Vagina (tissue), 2 donors: ENCODE results near the gene VRK3. TPM values are rescaled to one million over a fixed set of nuclear protein-coding genes. Genes with fewer than 3 reads are reported as not detected.
"Not testable (repeated sequence)": the region's sequence is repeated elsewhere in the genome, so short reads cannot be mapped to it uniquely, and the experiment has no call there.

Experiments used
- DNase-seq, 2 donors: peaks; one replicate each; pipeline ENCODE4 v3.0.0-alpha.2; 2017; ENCODE audit errors: extremely low spot score in 2 of 2
- H3K27ac ChIP-seq: fragments of 200-600 bp; sonication (generic); one replicate; pipeline ENCODE4 v1.5.1; 2019
- H3K27me3 ChIP-seq: fragments of 200-600 bp; sonication (generic); one replicate; pipeline ENCODE4 v1.5.1; 2019
- H3K36me3 ChIP-seq, 2 donors: fragments of 200-600 bp; sonication (generic); one replicate each; pipeline ENCODE4 v1.5.1; 2017 to 2019
- H3K4me1 ChIP-seq: fragments of 200-600 bp; sonication (generic); one replicate; pipeline ENCODE4 v1.5.1; 2019
- H3K4me3 ChIP-seq, 2 donors: fragments of 200-600 bp; sonication (generic); 1 replicate in 1 of 2; 2 replicates in 1 of 2; pipeline ENCODE4 v1.5.1; 2016 to 2019
- H3K9me3 ChIP-seq: fragments of 200-600 bp; sonication (generic); one replicate; pipeline ENCODE4 v1.5.1; 2019
- CTCF ChIP-seq, 3 experiments: fragments of 450-650 bp in 2 of 3; fragments of 200-600 bp in 1 of 3; sonication (generic) in 1 of 3; IDR thresholded peaks; one replicate each; pipeline ENCODE4 v1.5.1; 2017 to 2019; ENCODE audit warnings: antibody characterized with exemption in 3 of 3, mild to moderate bottlenecking in 2 of 3, moderate library complexity in 2 of 3
- POLR2A ChIP-seq, 2 donors: fragments of 450-650 bp; IDR thresholded peaks; one replicate each; pipeline ENCODE4 v1.6.1; 2017; ENCODE audit warnings: antibody characterized with exemption in 2 of 2, mild to moderate bottlenecking in 2 of 2, moderate library complexity in 2 of 2
- POLR2AphosphoS5 ChIP-seq, 2 donors: sonication (generic); formaldehyde crosslinking; IDR thresholded peaks; one replicate each; pipeline ENCODE4 v1.9.0; 2017; ENCODE audit warnings: antibody characterized with exemption in 2 of 2, mild to moderate bottlenecking in 2 of 2, low read depth in 1 of 2; ENCODE audit not compliant: insufficient read depth in 1 of 2
- intact Hi-C: fragments of 100-400 bp; cut with DNase I; formaldehyde crosslinking; loops from one replicate; pipeline ENCODE4 v1.15.1; 2023
- total RNA-seq: library from RNA; depleted of rRNA; stranded (reverse); fragments of >200 nt; gene quantifications from one replicate; pipeline ENCODE4 v1.2.3, GENCODE V29; 2016

Gene VRK3
- total RNA-seq, 1 donor from 2014 or later = 34.9 TPM

DNA sequence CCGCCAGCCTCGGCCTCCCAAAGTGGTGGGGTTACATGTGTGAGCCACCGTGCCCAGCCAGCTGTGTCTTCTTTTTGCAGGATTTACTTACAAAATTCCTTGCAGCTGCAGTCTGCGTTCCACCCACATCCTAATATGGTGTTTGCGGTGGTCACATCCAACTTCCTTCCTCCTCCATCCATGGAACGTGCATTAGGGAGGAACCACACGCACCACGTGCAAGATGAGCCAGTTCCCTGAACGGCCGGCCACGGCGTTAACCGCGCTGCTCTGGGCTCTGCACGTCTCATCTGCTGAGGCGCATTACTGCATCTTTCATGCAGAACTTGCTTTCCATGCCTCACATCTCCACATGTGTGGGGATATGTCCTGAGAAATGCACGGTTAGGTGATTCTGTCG is 51.2 kb downstream of the VRK3 start:
- Histone ChIP-seq H3K27ac (no peak overlapping the region), H3K9me3 (no peaks in the 10 kb centered on the region), H3K27me3 (no peaks in the 10 kb centered on the region), H3K36me3 (peaks cover 7 to 29% of the 10 kb centered on the region in 2 donors), H3K4me1 (no peaks in the 10 kb centered on the region), H3K4me3 (no peak overlapping the region)
- no peak for DNase-seq
- intact Hi-C loops = no loop called here
- TF ChIP-seq POLR2AphosphoS5 (IDR thresholded peaks at IDR 0.05; ENCODE audit: insufficient read depth in 1 of 2, low read depth in 1 of 2) = no peak
- TF ChIP-seq CTCF (IDR thresholded peaks at IDR 0.05) = no peak
- no peak for TF ChIP-seq POLR2A (IDR thresholded peaks at IDR 0.05)

DNA sequence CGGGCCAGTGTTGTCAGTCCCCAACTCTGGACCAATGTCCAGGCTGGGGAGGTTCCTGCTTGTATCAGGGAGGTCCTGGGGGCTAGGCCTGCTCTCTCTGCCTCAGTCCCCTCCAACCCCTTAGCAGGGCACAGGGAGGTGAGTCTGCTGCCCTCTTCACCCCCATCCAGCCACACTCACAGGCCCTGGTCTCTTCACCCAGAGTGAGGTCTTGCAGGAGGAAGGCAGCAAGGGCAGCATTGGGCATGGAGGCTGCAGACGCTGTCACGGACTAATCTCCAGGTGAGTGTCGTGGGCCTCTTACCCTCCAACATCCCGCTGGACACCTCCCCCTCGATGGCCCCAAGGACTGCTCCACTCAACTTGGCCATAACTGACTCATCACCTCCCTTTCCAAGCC is 52.3 kb downstream of the VRK3 start:
- Histone ChIP-seq H3K27me3 (no peaks in the 10 kb centered on the region), H3K27ac (no peak overlapping the region), H3K4me3 (no peak overlapping the region), H3K4me1 (no peaks in the 10 kb centered on the region), H3K36me3 (peaks cover 7 to 19% of the 10 kb centered on the region in 2 donors), H3K9me3 (no peaks in the 10 kb centered on the region)
- TF ChIP-seq POLR2A (IDR thresholded peaks at IDR 0.05) = no peak
- TF ChIP-seq POLR2AphosphoS5 (IDR thresholded peaks at IDR 0.05; ENCODE audit: insufficient read depth in 1 of 2, low read depth in 1 of 2) = no peak
- no peak for TF ChIP-seq CTCF (IDR thresholded peaks at IDR 0.05)
- intact Hi-C loops = no loop called here
- DNase-seq = no peak

GRCh38 chr19:49971991-49972411 is 53.2 kb downstream of the VRK3 start:
- no peak overlapping the region for H3K27ac ChIP-seq
- no peaks in the 10 kb centered on the region for H3K4me1 ChIP-seq
- no peaks in the 10 kb centered on the region for H3K27me3 ChIP-seq
- intact Hi-C loops = no loop called here
- no peak for DNase-seq
- H3K4me3 ChIP-seq = no peak overlapping the region
- H3K36me3 ChIP-seq = peaks cover 7 to 11% of the 10 kb centered on the region in 2 donors
- no peak for TF ChIP-seq POLR2A (IDR thresholded peaks at IDR 0.05)
- no peak for TF ChIP-seq POLR2AphosphoS5 (IDR thresholded peaks at IDR 0.05; ENCODE audit: insufficient read depth in 1 of 2, low read depth in 1 of 2)
- TF ChIP-seq CTCF (IDR thresholded peaks at IDR 0.05) = no peak
- no peaks in the 10 kb centered on the region for H3K9me3 ChIP-seq

DNA sequence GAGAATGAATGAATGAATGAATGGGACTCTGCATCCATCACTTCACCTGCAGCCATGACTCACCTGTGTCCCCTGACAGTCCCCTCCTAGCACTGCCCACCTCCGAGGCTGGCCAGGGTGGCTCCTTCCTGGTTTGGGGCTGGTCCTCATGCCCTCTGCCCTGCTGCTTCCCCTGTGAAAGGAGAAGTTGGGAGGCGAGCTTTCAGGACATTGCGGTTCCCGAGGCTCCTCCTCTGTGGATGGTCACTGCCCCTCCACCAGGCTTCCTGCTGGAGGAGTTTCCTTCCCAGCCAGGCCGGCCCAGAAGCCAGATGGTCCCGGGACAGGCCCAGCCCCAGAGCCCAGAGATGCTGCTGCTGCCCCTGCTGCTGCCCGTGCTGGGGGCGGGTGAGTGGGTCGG is 55.8 kb downstream of the VRK3 start:
- H3K4me1 ChIP-seq, H3K36me3 ChIP-seq, H3K9me3 ChIP-seq, H3K4me3 ChIP-seq, H3K27ac ChIP-seq, intact Hi-C loops, DNase-seq, H3K27me3 ChIP-seq: not testable (repeated sequence)

DNA sequence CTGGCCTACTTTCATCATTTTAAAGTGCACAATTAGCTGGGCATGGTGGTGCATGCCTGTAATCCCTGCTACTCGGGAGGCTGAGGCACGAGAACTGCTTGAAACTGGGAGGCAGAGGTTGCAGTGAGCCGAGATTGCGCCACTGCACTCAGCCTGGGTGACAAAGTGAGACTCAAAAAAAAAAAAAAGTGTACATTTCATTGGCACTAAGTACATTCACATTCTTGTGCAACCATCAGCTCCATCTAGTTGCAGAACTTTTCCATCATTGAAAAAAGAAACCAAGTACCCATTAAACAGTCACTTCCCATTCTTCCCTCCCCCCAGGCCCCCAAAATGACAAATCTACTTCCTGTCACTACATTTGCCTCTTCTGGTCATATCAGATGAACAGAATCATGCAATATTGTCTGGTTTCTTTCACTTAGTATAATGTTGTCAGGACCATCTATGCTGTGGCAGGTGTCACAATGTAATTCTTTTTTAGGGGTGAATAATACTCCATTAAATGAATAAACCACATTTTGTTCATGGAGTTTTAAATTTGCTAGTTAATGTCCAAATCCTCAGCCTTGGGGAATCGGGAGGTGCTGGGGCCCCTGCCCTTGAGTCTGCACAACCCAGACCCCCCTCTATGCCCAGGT is 56.8 kb downstream of the VRK3 start:
- Histone ChIP-seq H3K4me3 (no peak overlapping the region), H3K9me3 (no peaks in the 10 kb centered on the region), H3K4me1 (no peaks in the 10 kb centered on the region), H3K27ac (no peak overlapping the region), H3K27me3 (no peaks in the 10 kb centered on the region), H3K36me3 (no peaks in the 10 kb centered on the region)
- TF ChIP-seq POLR2A (IDR thresholded peaks at IDR 0.05) (no peak), CTCF (IDR thresholded peaks at IDR 0.05) (no peak), POLR2AphosphoS5 (IDR thresholded peaks at IDR 0.05; ENCODE audit: insufficient read depth in 1 of 2, low read depth in 1 of 2) (no peak)
- DNase-seq = no peak
- intact Hi-C loops = no loop called here

GRCh38 chr19:49960980-49961379 is 64.2 kb downstream of the VRK3 start, which contains the start of gene SIGLEC11:
TSS of gene SIGLEC11 (minus strand) at chr19:49961172. CDS start at chr19:49961081, 91 bp downstream.
- H3K36me3 ChIP-seq, H3K27ac ChIP-seq, H3K9me3 ChIP-seq, H3K4me1 ChIP-seq, H3K27me3 ChIP-seq, H3K4me3 ChIP-seq, intact Hi-C loops, DNase-seq: not testable (repeated sequence)

DNA sequence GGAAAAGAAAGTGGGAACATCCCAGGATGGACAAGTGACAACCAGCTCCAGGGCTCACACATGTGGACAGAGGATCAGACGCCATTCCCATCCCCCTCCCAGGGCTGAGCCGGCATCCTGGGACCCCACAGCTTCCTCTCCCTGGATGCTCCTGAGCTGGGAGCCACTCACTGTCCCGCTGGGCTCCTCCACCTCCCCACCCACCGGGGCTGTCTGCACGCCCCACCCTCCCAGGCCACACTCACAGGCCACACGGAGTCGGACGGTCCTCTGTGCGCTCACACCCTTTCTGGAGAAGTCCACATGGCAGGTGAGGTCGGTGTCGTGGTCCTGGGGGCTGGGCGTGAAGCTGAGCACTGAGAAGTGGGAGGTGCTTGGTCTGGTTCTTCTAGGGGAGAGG is 65.3 kb downstream of the VRK3 start:
- H3K4me1 ChIP-seq, H3K27me3 ChIP-seq, intact Hi-C loops, H3K4me3 ChIP-seq, DNase-seq, H3K9me3 ChIP-seq, H3K27ac ChIP-seq, H3K36me3 ChIP-seq: not testable (repeated sequence)

- H3K27me3 ChIP-seq, H3K27ac ChIP-seq, intact Hi-C loops, DNase-seq, H3K9me3 ChIP-seq, H3K4me1 ChIP-seq, H3K36me3 ChIP-seq, H3K4me3 ChIP-seq: not testable (repeated sequence)
Measured at GRCh38 chr19:49958596-49958995, 66.6 kb downstream of the VRK3 start.

DNA sequence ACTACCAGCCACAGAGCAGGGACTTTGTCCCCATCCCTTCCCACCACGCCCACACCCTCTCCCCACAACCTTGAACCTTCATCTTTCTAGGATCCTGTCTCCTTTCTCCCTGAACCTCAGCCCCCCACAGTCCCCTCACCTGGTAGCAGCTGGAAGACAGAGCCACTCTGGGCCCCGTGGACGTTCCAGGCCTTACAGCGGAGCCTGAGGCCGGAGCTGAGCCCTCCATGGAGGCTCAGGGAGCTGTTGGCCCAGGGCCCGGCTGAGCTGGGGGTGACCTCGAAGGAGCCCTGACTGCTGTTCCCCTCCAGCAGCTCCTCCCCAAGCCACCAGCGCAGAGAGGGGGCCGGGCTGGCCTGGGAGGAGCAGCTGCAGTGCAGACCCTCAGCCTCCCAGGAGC is 67.0 kb downstream of the VRK3 start:
- H3K27me3 ChIP-seq, H3K4me3 ChIP-seq, intact Hi-C loops, H3K4me1 ChIP-seq, DNase-seq, H3K9me3 ChIP-seq, H3K27ac ChIP-seq, H3K36me3 ChIP-seq: not testable (repeated sequence)
